Right forelimb (tissue), 1 donor: ENCODE measurements around the gene MISP.
"Not testable (repeated sequence)": the region's sequence is repeated elsewhere in the genome, so short reads cannot be mapped to it uniquely, and the experiment has no call there.

Experiments
- DNase-seq: peaks from one replicate; pipeline ENCODE4 v3.0.0-alpha.2; 2018

Gene MISP

GRCh38 chr19:750640-751423, at the start of gene MISP:
MISP (plus strand) TSS chr19:751112; CDS start chr19:756947, 5,835 bp downstream.
- DNase-seq = no peak

- DNase-seq = not testable (repeated sequence)
These were observed 48.1 kb upstream of the MISP start for GRCh38 chr19:702847-703246.

- no peak for DNase-seq
These were observed 47.6 kb upstream of the MISP start for GRCh38 chr19:703329-703650.

- DNase-seq = peak; percentile 77
These were observed 47.1 kb upstream of the MISP start for GRCh38 chr19:703651-704446.

- no peak for DNase-seq
These were observed 46.5 kb upstream of the MISP start for GRCh38 chr19:704447-704741.

- DNase-seq = no peak
These were observed 42.5 kb upstream of the MISP start, which contains the start of gene PALM for GRCh38 chr19:708154-709143. PALM (plus strand) TSS chr19:708935; CDS start chr19:709147, 212 bp downstream.

GRCh38 chr19:709196-709964, 41.5 kb upstream of the MISP start:
- no peak for DNase-seq

GRCh38 chr19:709965-710571, 40.8 kb upstream of the MISP start:
- DNase-seq = no peak

- DNase-seq = no peak
These were observed 40.1 kb upstream of the MISP start for GRCh38 chr19:710767-711166.

GRCh38 chr19:711254-711653, 39.7 kb upstream of the MISP start:
- no peak for DNase-seq

- no peak for DNase-seq
These were observed 35.6 kb upstream of the MISP start for GRCh38 chr19:715347-715746.

- no peak for DNase-seq
These were observed 32.5 kb upstream of the MISP start for GRCh38 chr19:718251-718951.

- peak; percentile 82 for DNase-seq
These were observed 31.9 kb upstream of the MISP start for GRCh38 chr19:718991-719512.

GRCh38 chr19:719636-720344, 31.1 kb upstream of the MISP start:
- peak; percentile 79 for DNase-seq

- DNase-seq = no peak
These were observed 30.4 kb upstream of the MISP start for GRCh38 chr19:720345-721160.

GRCh38 chr19:722553-723101, 28.3 kb upstream of the MISP start:
- no peak for DNase-seq

- no peak for DNase-seq
These were observed 27.7 kb upstream of the MISP start for GRCh38 chr19:723247-723646.

- DNase-seq = no peak
These were observed 27.2 kb upstream of the MISP start for GRCh38 chr19:723714-724113.

GRCh38 chr19:725461-726089, 25.3 kb upstream of the MISP start:
- DNase-seq = no peak
